Measurements from ENCODE around the gene PAM.

- TF ChIP-seq POLR2A (IDR thresholded peaks at IDR 0.05) = no peak
- TF ChIP-seq POLR2AphosphoS5 (IDR thresholded peaks at IDR 0.05) = no peak
- no peak for TF ChIP-seq CTCF (IDR thresholded peaks at IDR 0.05)
Observed at GRCh38 chr5:102818934-102819333, 63.8 kb downstream of the PAM start.

All from prostate gland (tissue), 2 donors.